ENCODE data around the gene KIAA0513. TPM values are rescaled to one million over a fixed set of nuclear protein-coding genes. Genes with fewer than 3 reads are reported as not detected.

Gene KIAA0513
- total RNA-seq, 1 donor from 2014 or later: 10.3 TPM

DNA sequence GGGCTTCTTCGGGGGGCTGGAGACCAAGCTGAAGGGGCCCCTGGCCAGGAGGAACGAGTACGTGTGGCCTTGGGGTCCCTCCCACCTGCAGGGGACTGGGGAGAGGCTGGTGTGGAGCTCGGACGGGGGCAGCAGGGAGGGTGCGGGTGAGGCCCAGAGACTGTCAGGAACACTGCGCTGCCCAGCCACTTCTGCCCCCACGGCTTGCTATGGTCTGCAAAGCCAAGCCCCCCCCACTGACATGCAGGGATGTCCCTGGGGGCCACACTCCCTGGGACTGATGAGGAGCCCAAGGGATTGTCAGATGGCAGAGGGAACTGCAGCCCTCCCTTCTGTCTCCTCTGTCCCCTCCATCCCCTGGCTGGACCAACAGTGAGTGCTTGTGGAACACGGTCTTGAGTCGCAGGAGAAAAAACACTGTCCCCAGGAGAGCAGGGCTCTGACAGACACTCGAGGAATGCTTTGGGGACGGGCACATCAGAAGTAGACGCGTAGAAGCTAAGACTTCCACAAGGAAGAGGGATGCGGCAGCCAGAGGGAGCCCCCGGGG, 50.1 kb downstream of the KIAA0513 start:
- no peaks in the 10 kb centered on the region for H3K9me3 Mint-ChIP-seq
- H3K36me3 Mint-ChIP-seq (ENCODE audit: low read depth): peaks cover 14% of the 10 kb centered on the region
- no peak overlapping the region for H3K4me3 Mint-ChIP-seq
- H3K27ac Mint-ChIP-seq (ENCODE audit: unreplicated experiment): no peak overlapping the region
- peaks cover 4% of the 10 kb centered on the region for H3K27me3 Mint-ChIP-seq (ENCODE audit: low read depth)
- DNase-seq (ENCODE audit: low read depth, low spot score): no peak
- TF ChIP-seq, protein P1, sequence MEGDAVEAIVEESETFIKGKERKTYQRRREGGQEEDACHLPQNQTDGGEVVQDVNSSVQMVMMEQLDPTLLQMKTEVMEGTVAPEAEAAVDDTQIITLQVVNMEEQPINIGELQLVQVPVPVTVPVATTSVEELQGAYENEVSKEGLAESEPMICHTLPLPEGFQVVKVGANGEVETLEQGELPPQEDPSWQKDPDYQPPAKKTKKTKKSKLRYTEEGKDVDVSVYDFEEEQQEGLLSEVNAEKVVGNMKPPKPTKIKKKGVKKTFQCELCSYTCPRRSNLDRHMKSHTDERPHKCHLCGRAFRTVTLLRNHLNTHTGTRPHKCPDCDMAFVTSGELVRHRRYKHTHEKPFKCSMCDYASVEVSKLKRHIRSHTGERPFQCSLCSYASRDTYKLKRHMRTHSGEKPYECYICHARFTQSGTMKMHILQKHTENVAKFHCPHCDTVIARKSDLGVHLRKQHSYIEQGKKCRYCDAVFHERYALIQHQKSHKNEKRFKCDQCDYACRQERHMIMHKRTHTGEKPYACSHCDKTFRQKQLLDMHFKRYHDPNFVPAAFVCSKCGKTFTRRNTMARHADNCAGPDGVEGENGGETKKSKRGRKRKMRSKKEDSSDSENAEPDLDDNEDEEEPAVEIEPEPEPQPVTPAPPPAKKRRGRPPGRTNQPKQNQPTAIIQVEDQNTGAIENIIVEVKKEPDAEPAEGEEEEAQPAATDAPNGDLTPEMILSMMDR (conservative IDR thresholded peaks at IDR 0.05): no peak
- peaks cover 30% of the 10 kb centered on the region for H3K4me1 Mint-ChIP-seq

DNA sequence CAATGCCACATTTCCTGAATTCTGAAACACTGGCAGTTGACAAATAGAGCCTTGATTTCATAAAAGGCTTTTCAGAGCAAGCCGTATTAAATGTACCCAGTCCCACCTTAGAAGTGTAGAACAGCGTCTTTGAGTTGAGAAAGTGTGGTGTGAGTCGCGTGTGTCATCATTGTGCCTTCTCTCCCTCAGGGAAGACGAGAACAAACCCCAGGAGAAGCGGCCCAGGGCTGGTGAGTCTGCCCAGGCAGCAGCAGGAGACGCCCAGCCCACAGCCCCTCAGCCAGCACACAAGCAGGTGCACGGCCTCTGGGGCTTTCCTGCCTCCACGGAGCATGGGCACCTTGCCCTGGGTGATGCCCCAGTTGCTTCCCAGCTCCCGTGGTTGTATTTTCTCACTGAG, 50.6 kb downstream of the KIAA0513 start:
- TF ChIP-seq, protein P1 (conservative IDR thresholded peaks at IDR 0.05): no peak
- Mint-ChIP-seq H3K9me3 (no peaks in the 10 kb centered on the region), H3K4me3 (no peak overlapping the region), H3K27me3 (ENCODE audit: low read depth) (peaks cover 4% of the 10 kb centered on the region), H3K27ac (ENCODE audit: unreplicated experiment) (no peak overlapping the region), H3K36me3 (ENCODE audit: low read depth) (peaks cover 14% of the 10 kb centered on the region), H3K4me1 (peaks cover 34% of the 10 kb centered on the region)
- no peak for DNase-seq (ENCODE audit: low read depth, low spot score)

DNA sequence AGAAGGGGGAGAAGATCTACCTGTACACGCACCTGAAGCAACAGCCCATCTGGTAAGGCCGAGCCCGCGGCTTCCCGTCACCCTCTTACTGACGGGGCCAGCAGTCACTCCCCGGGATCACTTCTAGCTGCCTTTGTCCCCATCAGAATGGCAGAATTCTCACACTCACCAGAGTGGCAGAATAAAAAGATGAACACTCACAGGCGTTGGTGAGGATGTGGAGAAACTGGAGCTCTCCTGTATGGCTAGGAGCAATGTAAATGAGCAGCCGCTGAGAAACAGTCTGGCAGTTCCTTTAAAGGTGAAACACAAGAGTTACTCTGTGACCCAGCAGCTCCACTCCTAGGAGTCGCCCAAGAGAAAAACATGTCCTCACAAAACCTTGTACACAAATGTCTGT, 51.4 kb downstream of the KIAA0513 start:
- Mint-ChIP-seq H3K36me3 (ENCODE audit: low read depth) (peaks cover 14% of the 10 kb centered on the region), H3K4me1 (peaks cover 40% of the 10 kb centered on the region), H3K9me3 (no peaks in the 10 kb centered on the region), H3K27me3 (ENCODE audit: low read depth) (peaks cover 4% of the 10 kb centered on the region), H3K27ac (ENCODE audit: unreplicated experiment) (no peak overlapping the region), H3K4me3 (no peak overlapping the region)
- TF ChIP-seq, protein P1 (conservative IDR thresholded peaks at IDR 0.05): no peak
- no peak for DNase-seq (ENCODE audit: low read depth, low spot score)

DNA sequence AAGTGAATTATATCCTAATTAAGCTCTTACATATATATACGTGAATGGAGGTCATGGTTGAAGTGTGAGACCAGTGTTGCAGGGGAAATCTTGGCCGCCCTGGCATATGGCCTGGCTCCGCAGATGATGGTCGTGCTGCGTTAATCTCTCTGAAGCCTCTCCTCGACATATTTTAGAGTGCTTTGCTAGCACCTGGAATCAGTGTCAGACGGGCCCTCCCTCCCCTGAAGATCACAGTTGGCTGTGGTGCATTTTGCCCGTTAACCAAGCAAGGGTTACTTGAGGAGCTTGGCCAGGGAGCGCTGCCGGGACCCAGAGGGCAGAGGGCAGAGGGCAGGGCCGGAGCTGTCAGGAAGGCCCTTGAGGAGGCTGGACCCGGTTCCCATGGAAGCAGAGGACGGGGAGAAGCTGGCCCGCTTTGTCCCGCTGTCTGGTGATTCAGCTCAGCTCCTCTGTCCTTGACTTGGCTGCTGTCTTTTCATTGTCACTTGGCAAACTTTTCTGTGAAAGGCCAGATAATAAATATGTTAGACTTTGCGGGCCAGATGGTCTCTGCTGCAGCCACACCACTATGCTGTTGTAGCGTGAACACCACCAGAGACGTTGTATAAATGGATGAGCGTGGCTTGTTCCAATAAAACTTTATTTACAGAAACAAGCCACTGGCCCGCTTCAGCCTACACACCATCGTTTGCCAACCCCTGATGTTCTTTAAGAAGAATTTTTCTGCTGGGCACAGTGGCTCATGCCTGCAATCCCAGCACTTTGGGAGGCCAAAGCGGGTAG, 52.4 kb downstream of the KIAA0513 start:
- Mint-ChIP-seq H3K4me1 (peaks cover 43% of the 10 kb centered on the region), H3K36me3 (ENCODE audit: low read depth) (peaks cover 14% of the 10 kb centered on the region), H3K27ac (ENCODE audit: unreplicated experiment) (no peak overlapping the region), H3K9me3 (no peaks in the 10 kb centered on the region), H3K4me3 (peak overlapping the region; percentile 13), H3K27me3 (ENCODE audit: low read depth) (peaks cover 4% of the 10 kb centered on the region)
- TF ChIP-seq, protein P1 (conservative IDR thresholded peaks at IDR 0.05): no peak
- DNase-seq (ENCODE audit: low read depth, low spot score): no peak

DNA sequence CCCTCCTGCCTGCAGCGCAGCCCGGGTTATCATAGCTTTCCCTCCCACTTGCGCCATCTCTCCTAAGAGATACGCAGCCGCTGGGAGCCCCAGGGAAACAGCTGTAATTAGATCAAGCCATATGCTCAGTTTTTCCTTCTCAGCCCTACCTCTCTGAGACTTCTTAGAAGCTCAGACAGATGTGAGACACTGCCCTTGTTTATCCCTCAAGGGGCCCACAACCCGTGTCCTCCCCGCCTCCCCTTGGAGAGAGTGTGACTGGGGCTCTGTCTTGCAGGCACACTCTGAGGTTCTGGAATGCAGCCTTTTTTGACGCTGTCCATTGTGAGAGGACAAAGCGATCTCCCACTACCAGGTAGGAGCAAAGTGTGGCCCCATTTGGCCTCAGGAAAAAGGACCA, 53.4 kb downstream of the KIAA0513 start:
- H3K36me3 Mint-ChIP-seq (ENCODE audit: low read depth): peaks cover 12% of the 10 kb centered on the region
- H3K27me3 Mint-ChIP-seq (ENCODE audit: low read depth): peaks cover 4% of the 10 kb centered on the region
- no peaks in the 10 kb centered on the region for H3K9me3 Mint-ChIP-seq
- TF ChIP-seq, protein P1 (conservative IDR thresholded peaks at IDR 0.05): no peak
- DNase-seq (ENCODE audit: low read depth, low spot score): no peak
- peak overlapping the region; percentile 28 for H3K4me3 Mint-ChIP-seq
- H3K4me1 Mint-ChIP-seq: peaks cover 49% of the 10 kb centered on the region
- peak overlapping the region; percentile 60 for H3K27ac Mint-ChIP-seq (ENCODE audit: unreplicated experiment)

All from neural crest cell (in vitro differentiated cells).